CD1c-positive myeloid dendritic cell (primary cell): ENCODE results near the gene ASIC3.

Source experiments
- DNase-seq: peaks from one replicate; pipeline ENCODE4 v3.0.0-alpha.2; 2016; ENCODE audit errors: extremely low spot score

ASIC3 gene

GRCh38 chr7:151070574-151070960 is 22.2 kb downstream of the ASIC3 start:
- DNase-seq: no peak

GRCh38 chr7:151071032-151071866 is 22.9 kb downstream of the ASIC3 start:
- DNase-seq: no peak

- no peak for DNase-seq
Measured at GRCh38 chr7:151073990-151074389, 25.7 kb downstream of the ASIC3 start.

GRCh38 chr7:151074817-151075661 is 26.7 kb downstream of the ASIC3 start:
- no peak for DNase-seq

- no peak for DNase-seq
Measured at GRCh38 chr7:151075662-151075971, 27.3 kb downstream of the ASIC3 start.

GRCh38 chr7:151075978-151076426 is 27.7 kb downstream of the ASIC3 start:
- no peak for DNase-seq

- no peak for DNase-seq
Measured at GRCh38 chr7:151076863-151077704, 28.8 kb downstream of the ASIC3 start.

GRCh38 chr7:151077705-151078232 is 29.4 kb downstream of the ASIC3 start:
- no peak for DNase-seq

GRCh38 chr7:151078233-151079040 is 30.1 kb downstream of the ASIC3 start:
- no peak for DNase-seq

GRCh38 chr7:151079199-151079910 is 31.0 kb downstream of the ASIC3 start:
- DNase-seq: no peak

GRCh38 chr7:151080067-151080521 is 31.8 kb downstream of the ASIC3 start:
- DNase-seq: no peak

GRCh38 chr7:151080522-151081169 is 32.3 kb downstream of the ASIC3 start, which contains the start of gene FASTK:
Gene FASTK (minus strand): TSS chr7:151080809. CDS start chr7:151080766, 43 bp downstream.
- DNase-seq: peak; percentile 95

GRCh38 chr7:151081170-151082101 is 33.1 kb downstream of the ASIC3 start:
- no peak for DNase-seq

GRCh38 chr7:151082141-151083070 is 34.1 kb downstream of the ASIC3 start:
- no peak for DNase-seq

GRCh38 chr7:151083071-151083823 is 34.9 kb downstream of the ASIC3 start, which contains the start of gene TMUB1:
Gene TMUB1 (minus strand): TSS chr7:151083493. CDS start chr7:151082563, 930 bp downstream.
- peak; percentile 84 for DNase-seq

GRCh38 chr7:151083824-151084160 is 35.5 kb downstream of the ASIC3 start:
- DNase-seq: no peak

- peak; percentile 3 for DNase-seq
Measured at GRCh38 chr7:151085329-151085690, 37.0 kb downstream of the ASIC3 start.
